Nephron (organoid): Measurements from ENCODE around the gene PCDHGA6.
A peak's percentile ranks its signal among the peaks of the same experiment; 100 is the strongest.
"Not testable (repeated sequence)": the region's sequence is repeated elsewhere in the genome, so short reads cannot be mapped to it uniquely, and the experiment has no call there.

Experiments used
- H3K27ac Mint-ChIP-seq, 3 experiments: 2 replicates each; pipeline ENCODE4 v1.8.0; 2020; ENCODE audit warnings: mixed read lengths in 3 of 3, mild to moderate bottlenecking in 2 of 3, moderate library complexity in 1 of 3
- H3K27me3 Mint-ChIP-seq: 2 replicates; pipeline ENCODE4 v1.8.0; 2021; ENCODE audit warnings: low read depth, mild to moderate bottlenecking, moderate library complexity, mixed read lengths
- H3K36me3 Mint-ChIP-seq: 2 replicates; pipeline ENCODE4 v1.8.0; 2020; ENCODE audit warnings: low read depth, mixed read lengths
- H3K4me1 Mint-ChIP-seq: 2 replicates; pipeline ENCODE4 v1.8.0; 2020; ENCODE audit warnings: mixed read lengths
- H3K4me3 Mint-ChIP-seq, 3 experiments: 2 replicates each; pipeline ENCODE4 v1.8.0; 2020; ENCODE audit warnings: mild to moderate bottlenecking in 3 of 3, mixed read lengths in 3 of 3, moderate library complexity in 2 of 3
- H3K9me3 Mint-ChIP-seq: 2 replicates; pipeline ENCODE4 v1.8.0; 2020; ENCODE audit warnings: mixed read lengths
- TF ChIP-seq, protein P1 (sequence below), 3 experiments: fragments of 200-600 bp; sonication (generic); IDR thresholded peaks; one replicate each; pipeline ENCODE4 v1.5.0; 2021; ENCODE audit warnings: antibody characterized with exemption in 3 of 3; ENCODE audit not compliant: unreplicated experiment in 3 of 3

The PCDHGA6 gene

DNA sequence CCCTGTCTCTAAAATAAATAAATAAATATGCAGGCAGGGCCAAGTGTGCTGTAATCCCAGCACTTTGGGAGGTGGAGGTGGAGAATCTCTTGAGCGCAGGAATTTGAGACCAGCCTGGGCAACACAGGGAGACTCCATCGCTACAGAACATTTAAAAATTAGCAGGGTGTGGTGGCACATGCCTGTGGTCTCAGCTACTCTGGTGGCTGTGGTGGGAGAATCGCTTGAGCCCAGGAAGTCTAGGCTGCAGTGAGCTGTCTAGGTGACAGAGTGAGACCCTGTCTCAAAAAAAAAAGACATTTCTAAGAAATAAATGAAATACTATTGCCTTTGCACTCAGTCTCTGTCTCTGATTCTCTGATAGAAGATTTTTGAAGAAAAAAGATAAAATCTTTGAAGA lies 37.9 kb downstream of the PCDHGA6 start:
- Mint-ChIP-seq H3K27me3 (peaks cover 23% of the 10 kb centered on the region), H3K36me3 (peaks cover 92% of the 10 kb centered on the region), H3K4me3 (peak overlapping the region; percentile 50 to 72 (median 69)), H3K9me3 (peaks cover 75% of the 10 kb centered on the region), H3K4me1 (peaks cover 15% of the 10 kb centered on the region), H3K27ac (no peak overlapping the region)
- TF ChIP-seq, protein P1, sequence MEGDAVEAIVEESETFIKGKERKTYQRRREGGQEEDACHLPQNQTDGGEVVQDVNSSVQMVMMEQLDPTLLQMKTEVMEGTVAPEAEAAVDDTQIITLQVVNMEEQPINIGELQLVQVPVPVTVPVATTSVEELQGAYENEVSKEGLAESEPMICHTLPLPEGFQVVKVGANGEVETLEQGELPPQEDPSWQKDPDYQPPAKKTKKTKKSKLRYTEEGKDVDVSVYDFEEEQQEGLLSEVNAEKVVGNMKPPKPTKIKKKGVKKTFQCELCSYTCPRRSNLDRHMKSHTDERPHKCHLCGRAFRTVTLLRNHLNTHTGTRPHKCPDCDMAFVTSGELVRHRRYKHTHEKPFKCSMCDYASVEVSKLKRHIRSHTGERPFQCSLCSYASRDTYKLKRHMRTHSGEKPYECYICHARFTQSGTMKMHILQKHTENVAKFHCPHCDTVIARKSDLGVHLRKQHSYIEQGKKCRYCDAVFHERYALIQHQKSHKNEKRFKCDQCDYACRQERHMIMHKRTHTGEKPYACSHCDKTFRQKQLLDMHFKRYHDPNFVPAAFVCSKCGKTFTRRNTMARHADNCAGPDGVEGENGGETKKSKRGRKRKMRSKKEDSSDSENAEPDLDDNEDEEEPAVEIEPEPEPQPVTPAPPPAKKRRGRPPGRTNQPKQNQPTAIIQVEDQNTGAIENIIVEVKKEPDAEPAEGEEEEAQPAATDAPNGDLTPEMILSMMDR (IDR thresholded peaks at IDR 0.05; ENCODE audit: unreplicated experiment in 3 of 3) = no peak

DNA sequence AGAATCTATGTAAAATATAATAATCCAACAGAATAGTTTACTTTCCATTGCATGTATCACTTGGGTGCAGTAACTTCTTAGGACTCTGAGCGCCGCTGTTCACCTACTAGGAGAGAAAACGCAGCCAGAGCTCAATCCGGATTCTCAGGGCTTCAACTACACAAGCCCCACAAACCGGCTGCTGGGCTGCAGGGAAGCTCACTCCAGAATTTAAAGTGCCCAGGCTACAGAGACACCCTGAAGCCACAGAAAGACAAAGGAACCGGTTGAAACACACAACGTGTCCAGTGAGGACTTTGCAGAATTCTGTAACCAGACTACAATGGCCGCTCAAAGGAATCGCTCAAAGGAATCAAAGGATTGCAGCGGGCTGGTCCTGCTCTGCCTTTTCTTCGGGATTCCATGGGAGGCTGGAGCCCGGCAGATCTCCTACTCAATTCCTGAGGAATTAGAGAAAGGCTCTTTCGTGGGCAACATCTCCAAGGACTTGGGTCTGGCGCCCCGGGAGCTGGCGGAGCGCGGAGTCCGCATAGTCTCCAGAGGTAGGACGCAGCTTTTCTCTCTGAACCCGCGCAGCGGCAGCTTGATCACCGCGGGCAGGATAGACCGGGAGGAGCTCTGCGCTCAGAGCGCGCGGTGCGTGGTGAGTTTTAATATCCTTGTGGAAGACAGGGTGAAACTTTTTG lies 39.3 kb downstream of the PCDHGA6 start, which contains the start of gene PCDHGA10:
PCDHGA10 (plus strand) TSS at position 134 of the 686 bp plus-strand sequence; CDS start at position 323, 189 bp downstream.
- Mint-ChIP-seq H3K4me1 (peaks cover 15% of the 10 kb centered on the region), H3K27me3 (peaks cover 25% of the 10 kb centered on the region), H3K4me3 (peak within 1 kb of the TSS; percentile 83 to 85 (median 85)), H3K36me3 (peaks cover 96% of the 10 kb centered on the region), H3K27ac (peak within 1 kb of the TSS in 2 of 3 experiments; percentile 80 to 88), H3K9me3 (peaks cover 77% of the 10 kb centered on the region)
- TF ChIP-seq, protein P1 (IDR thresholded peaks at IDR 0.05; ENCODE audit: unreplicated experiment in 3 of 3) = peak; percentile 15 to 47 (median 37)

GRCh38 chr5:141413540-141414069 lies 39.9 kb downstream of the PCDHGA6 start:
- H3K27ac Mint-ChIP-seq = peak overlapping the region in 1 of 3 experiments; percentile 88
- peaks cover 77% of the 10 kb centered on the region for H3K9me3 Mint-ChIP-seq
- TF ChIP-seq, protein P1 (IDR thresholded peaks at IDR 0.05; ENCODE audit: unreplicated experiment in 3 of 3) = no peak
- H3K27me3 Mint-ChIP-seq = peaks cover 27% of the 10 kb centered on the region
- H3K4me1 Mint-ChIP-seq = peaks cover 10% of the 10 kb centered on the region
- peak overlapping the region; percentile 83 to 85 (median 85) for H3K4me3 Mint-ChIP-seq
- H3K36me3 Mint-ChIP-seq = peaks cover 96% of the 10 kb centered on the region

DNA sequence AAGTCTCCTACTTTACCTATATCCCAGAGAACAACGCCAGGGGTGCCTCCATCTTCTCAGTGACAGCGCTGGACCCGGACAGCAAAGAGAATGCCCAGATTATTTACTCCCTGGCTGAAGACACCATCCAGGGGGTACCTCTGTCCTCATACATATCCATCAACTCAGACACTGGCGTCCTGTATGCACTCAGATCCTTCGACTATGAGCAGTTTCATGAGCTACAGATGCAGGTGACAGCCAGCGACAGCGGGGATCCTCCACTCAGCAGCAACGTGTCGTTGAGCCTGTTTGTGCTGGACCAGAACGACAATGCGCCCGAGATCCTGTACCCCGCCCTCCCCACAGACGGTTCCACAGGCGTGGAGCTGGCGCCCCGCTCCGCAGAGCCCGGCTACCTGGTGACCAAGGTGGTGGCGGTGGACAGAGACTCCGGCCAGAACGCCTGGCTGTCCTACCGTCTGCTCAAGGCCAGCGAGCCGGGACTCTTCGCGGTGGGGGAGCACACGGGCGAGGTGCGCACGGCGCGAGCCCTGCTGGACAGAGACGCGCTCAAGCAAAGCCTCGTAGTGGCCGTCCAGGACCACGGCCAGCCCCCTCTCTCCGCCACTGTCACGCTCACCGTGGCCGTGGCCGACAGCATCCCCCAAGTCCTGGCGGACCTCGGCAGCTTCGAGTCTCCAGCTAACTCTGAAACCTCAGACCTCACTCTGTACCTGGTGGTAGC lies 41.0 kb downstream of the PCDHGA6 start:
- Mint-ChIP-seq H3K9me3 (peaks cover 75% of the 10 kb centered on the region), H3K4me3 (peak overlapping the region in 2 of 3 experiments; percentile 42 to 46), H3K36me3 (peaks cover 96% of the 10 kb centered on the region), H3K27me3 (peaks cover 23% of the 10 kb centered on the region)
- not testable (repeated sequence) for H3K4me1 Mint-ChIP-seq, H3K27ac Mint-ChIP-seq

DNA sequence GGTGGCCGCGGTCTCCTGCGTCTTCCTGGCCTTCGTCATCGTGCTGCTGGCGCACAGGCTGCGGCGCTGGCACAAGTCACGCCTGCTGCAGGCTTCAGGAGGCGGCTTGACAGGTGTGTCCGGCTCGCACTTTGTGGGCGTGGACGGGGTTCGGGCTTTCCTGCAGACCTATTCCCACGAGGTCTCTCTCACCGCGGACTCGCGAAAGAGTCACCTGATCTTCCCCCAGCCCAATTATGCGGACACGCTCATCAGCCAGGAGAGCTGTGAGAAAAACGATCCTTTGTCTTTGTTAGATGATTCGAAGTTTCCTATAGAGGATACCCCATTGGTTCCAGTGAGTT lies 41.6 kb downstream of the PCDHGA6 start:
- Mint-ChIP-seq H3K9me3 (peaks cover 77% of the 10 kb centered on the region), H3K36me3 (peaks cover 98% of the 10 kb centered on the region), H3K27me3 (peaks cover 22% of the 10 kb centered on the region)
- H3K4me1 Mint-ChIP-seq, H3K4me3 Mint-ChIP-seq, H3K27ac Mint-ChIP-seq: not testable (repeated sequence)

- peaks cover 98% of the 10 kb centered on the region for H3K36me3 Mint-ChIP-seq
- not testable (repeated sequence) for H3K4me1 Mint-ChIP-seq, H3K27ac Mint-ChIP-seq
- H3K9me3 Mint-ChIP-seq = peaks cover 87% of the 10 kb centered on the region
- peaks cover 19% of the 10 kb centered on the region for H3K27me3 Mint-ChIP-seq
- peak within 1 kb of the TSS; percentile 54 to 72 (median 72) for H3K4me3 Mint-ChIP-seq
These were observed 43.9 kb downstream of the PCDHGA6 start, which contains the start of gene PCDHGB7 for GRCh38 chr5:141417494-141418172. Gene PCDHGB7, plus strand, starts transcription at chr5:141417677. Its CDS starts 183 bp downstream, at chr5:141417860.
